OCI-LY7 (cell line): ENCODE data around the gene TBC1D1.

Experiments used
- EZH2phosphoT487 ChIP-seq: fragments of 200-600 bp; sonication (generic); IDR thresholded peaks from 2 replicates; pipeline ENCODE4 v1.6.1; 2018; ENCODE audit warnings: low read depth, borderline replicate concordance, mild to moderate bottlenecking, mixed run types, antibody characterized with exemption, low read length, moderate library complexity, mixed read lengths
- TF ChIP-seq, protein P1 (sequence below): fragments of 200-600 bp; sonication (generic); conservative IDR thresholded peaks from 2 replicates; pipeline ENCODE4 v1.5.1; 2014; ENCODE audit warnings: mild to moderate bottlenecking, antibody characterized with exemption, low read length, moderate library complexity, mixed read lengths

DNA sequence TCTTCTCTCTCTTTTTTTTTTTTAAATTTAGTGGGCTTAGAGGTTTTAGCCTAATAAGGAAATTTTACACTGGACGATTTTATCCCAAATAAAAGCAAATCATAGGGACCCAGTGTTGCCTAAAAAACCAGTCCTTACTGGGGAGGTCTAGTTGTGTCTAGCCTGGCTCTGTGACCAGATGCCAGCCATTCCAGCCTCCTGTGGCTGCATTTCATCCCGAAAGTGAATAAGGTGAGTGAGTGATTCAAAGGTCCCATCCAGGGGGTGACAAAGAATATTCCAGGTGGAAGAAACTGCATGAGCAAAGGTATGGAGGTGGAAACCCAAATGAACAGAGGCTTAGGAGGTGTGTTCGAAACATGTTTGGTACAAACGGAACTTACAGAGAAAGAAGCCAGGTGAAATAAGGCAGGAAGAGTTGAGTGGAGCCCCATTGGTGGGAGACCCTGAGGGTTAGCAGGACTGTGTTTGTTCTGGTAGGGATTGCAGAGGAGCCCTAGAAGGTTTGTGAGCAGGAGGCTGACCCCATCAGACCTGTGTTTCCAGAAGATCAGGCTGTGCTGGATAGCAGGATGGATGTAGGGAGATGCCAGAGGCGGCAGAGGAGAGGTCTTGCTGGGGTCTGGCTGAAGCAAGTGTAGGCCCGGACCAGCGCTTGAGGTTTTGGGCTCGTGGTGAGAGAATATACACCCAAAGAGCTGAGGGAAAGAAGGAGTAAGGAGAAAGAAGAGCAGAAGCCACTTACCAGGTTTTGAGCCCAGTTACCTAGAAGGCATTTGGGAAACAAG lies 100.9 kb downstream of the TBC1D1 start:
- TF ChIP-seq EZH2phosphoT487, result no peak
- TF ChIP-seq, protein P1, sequence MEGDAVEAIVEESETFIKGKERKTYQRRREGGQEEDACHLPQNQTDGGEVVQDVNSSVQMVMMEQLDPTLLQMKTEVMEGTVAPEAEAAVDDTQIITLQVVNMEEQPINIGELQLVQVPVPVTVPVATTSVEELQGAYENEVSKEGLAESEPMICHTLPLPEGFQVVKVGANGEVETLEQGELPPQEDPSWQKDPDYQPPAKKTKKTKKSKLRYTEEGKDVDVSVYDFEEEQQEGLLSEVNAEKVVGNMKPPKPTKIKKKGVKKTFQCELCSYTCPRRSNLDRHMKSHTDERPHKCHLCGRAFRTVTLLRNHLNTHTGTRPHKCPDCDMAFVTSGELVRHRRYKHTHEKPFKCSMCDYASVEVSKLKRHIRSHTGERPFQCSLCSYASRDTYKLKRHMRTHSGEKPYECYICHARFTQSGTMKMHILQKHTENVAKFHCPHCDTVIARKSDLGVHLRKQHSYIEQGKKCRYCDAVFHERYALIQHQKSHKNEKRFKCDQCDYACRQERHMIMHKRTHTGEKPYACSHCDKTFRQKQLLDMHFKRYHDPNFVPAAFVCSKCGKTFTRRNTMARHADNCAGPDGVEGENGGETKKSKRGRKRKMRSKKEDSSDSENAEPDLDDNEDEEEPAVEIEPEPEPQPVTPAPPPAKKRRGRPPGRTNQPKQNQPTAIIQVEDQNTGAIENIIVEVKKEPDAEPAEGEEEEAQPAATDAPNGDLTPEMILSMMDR, result no peak
